Vagina (tissue), 2 donors: Measurements from ENCODE around the gene ZNF440.

ENCODE experiments used
- CTCF ChIP-seq, 3 experiments: fragments of 450-650 bp in 2 of 3; fragments of 200-600 bp in 1 of 3; sonication (generic) in 1 of 3; IDR thresholded peaks; one replicate each; pipeline ENCODE4 v1.5.1; 2017 to 2019; ENCODE audit warnings: antibody characterized with exemption in 3 of 3, mild to moderate bottlenecking in 2 of 3, moderate library complexity in 2 of 3
- POLR2A ChIP-seq, 2 donors: fragments of 450-650 bp; IDR thresholded peaks; one replicate each; pipeline ENCODE4 v1.6.1; 2017; ENCODE audit warnings: antibody characterized with exemption in 2 of 2, mild to moderate bottlenecking in 2 of 2, moderate library complexity in 2 of 2
- POLR2AphosphoS5 ChIP-seq, 2 donors: sonication (generic); formaldehyde crosslinking; IDR thresholded peaks; one replicate each; pipeline ENCODE4 v1.9.0; 2017; ENCODE audit warnings: antibody characterized with exemption in 2 of 2, mild to moderate bottlenecking in 2 of 2, low read depth in 1 of 2; ENCODE audit not compliant: insufficient read depth in 1 of 2

GRCh38 chr19:11798391-11799330 lies 15.4 kb upstream of the ZNF440 start, which contains the start of gene ZNF491:
- TF ChIP-seq CTCF (IDR thresholded peaks at IDR 0.05): peak in 1 of 3 experiments; percentile 6
- peak in 1 of 2 donors; percentile 42 for TF ChIP-seq POLR2A (IDR thresholded peaks at IDR 0.05)
- peak; percentile 79 to 85 for TF ChIP-seq POLR2AphosphoS5 (IDR thresholded peaks at IDR 0.05; ENCODE audit: insufficient read depth in 1 of 2, low read depth in 1 of 2)
